OCI-LY3 (cell line): Measurements from ENCODE around the gene SETBP1.

Experiments
- H2AFZ ChIP-seq: fragments of 200-600, 300-600 bp; shearing (Covaris generic); 2 replicates; pipeline ENCODE4 v1.6.0; 2014; ENCODE audit warnings: antibody characterized with exemption, low read depth, low read length
- H3K27ac ChIP-seq: fragments of 200-600, 300-600 bp; sonication (generic); 2 replicates; pipeline ENCODE4 v1.5.1; 2014; ENCODE audit warnings: mild to moderate bottlenecking, low read length, moderate library complexity, mixed read lengths
- H3K27me3 ChIP-seq: fragments of 200-600, 300-600 bp; sonication (generic); 2 replicates; pipeline ENCODE4 v1.6.1; 2014; ENCODE audit warnings: low read depth, low read length, mixed read lengths
- H3K36me3 ChIP-seq: fragments of 200-600, 300-600 bp; sonication (generic); replicated peaks from 2 replicates; pipeline ENCODE3; 2014; ENCODE audit warnings: low read depth, low read length, mixed read lengths
- H3K4me1 ChIP-seq: fragments of 300-600, 200-600 bp; sonication (generic); 2 replicates; pipeline ENCODE4 v1.6.1; 2014; ENCODE audit warnings: low read length, mixed read lengths
- H3K4me2 ChIP-seq: fragments of 200-600, 300-600 bp; sonication (generic); 2 replicates; pipeline ENCODE4 v1.6.1; 2014; ENCODE audit warnings: low read length, mixed read lengths
- H3K4me3 ChIP-seq: fragments of 300-600, 200-600 bp; sonication (generic); 2 replicates; pipeline ENCODE4 v1.5.1; 2014; ENCODE audit warnings: antibody characterized with exemption, mild to moderate bottlenecking, low read length, moderate library complexity
- H3K79me2 ChIP-seq: fragments of 300-600, 200-600 bp; shearing (Covaris generic); 2 replicates; pipeline ENCODE4 v1.6.1; 2014; ENCODE audit warnings: mild to moderate bottlenecking, low read length, mixed read lengths
- H3K9ac ChIP-seq: fragments of 300-600, 200-600 bp; shearing (Covaris generic); 2 replicates; pipeline ENCODE4 v1.6.0; 2014; ENCODE audit warnings: mild to moderate bottlenecking, low read length, moderate library complexity
- H3K9me3 ChIP-seq: fragments of 200-600, 300-600 bp; shearing (Covaris generic); 2 replicates; pipeline ENCODE4 v1.6.1; 2014; ENCODE audit warnings: low read length, mixed read lengths; ENCODE audit not compliant: insufficient read depth
- H4K20me1 ChIP-seq: fragments of 200-600, 300-600 bp; sonication (generic); 2 replicates; pipeline ENCODE4 v1.6.1; 2016; ENCODE audit warnings: low read length, mixed read lengths; ENCODE audit not compliant: insufficient read depth
- EZH2phosphoT487 ChIP-seq: fragments of 200-600 bp; shearing (Covaris generic); IDR thresholded peaks from 2 replicates; pipeline ENCODE4 v1.6.1; 2018; ENCODE audit warnings: antibody characterized with exemption, mixed run types, low read depth
- TF ChIP-seq, protein P1 (sequence below): fragments of 200-600, 300-600 bp; sonication (generic); IDR thresholded peaks from 2 replicates; pipeline ENCODE4 v1.5.1; 2014; ENCODE audit warnings: antibody characterized with exemption, low read length, low read depth

SETBP1 gene

DNA sequence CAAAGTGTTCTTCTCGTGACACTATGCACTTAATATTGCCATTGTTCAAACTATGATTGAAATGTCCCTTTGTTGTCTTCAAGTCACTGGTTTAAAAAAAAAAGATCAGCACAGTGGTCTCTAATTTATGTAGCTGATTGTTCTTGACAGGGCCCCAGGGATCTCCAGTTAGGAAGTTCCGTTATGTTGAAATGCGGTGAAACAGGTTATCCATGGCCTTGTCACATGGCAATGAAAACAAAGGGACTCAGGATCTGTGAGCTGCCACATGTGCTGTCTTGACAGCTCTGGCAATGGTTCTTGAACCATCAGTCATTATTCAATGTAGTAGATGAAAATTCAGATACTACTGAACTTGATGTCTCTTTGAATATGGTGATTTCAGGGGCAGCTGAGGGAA lies 147.4 kb downstream of the SETBP1 start:
- H2AFZ ChIP-seq = no peak overlapping the region
- no peak overlapping the region for H3K27ac ChIP-seq

DNA sequence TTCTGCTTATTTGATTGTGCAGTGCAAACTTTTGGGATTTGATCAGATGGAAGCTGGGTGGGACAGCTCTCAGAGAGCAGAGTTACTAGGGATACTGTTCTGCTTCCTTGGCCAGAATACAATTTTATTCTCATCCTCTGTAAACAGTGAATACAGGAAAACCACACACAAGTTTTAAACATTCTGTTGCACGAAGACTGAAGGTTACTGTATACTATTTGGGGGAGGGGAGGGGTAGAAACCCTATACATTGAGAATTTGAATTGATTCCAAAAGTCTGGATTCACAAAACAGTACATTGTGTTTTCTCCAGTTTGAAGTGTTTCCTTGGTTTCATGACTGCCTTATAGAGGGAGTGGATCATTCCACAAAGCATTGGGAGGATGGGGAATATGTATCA lies 149.9 kb downstream of the SETBP1 start:
- H2AFZ ChIP-seq = no peak overlapping the region
- H3K9ac ChIP-seq = no peak overlapping the region
- H3K27ac ChIP-seq = no peak overlapping the region
- no peak for TF ChIP-seq EZH2phosphoT487
- TF ChIP-seq, protein P1, sequence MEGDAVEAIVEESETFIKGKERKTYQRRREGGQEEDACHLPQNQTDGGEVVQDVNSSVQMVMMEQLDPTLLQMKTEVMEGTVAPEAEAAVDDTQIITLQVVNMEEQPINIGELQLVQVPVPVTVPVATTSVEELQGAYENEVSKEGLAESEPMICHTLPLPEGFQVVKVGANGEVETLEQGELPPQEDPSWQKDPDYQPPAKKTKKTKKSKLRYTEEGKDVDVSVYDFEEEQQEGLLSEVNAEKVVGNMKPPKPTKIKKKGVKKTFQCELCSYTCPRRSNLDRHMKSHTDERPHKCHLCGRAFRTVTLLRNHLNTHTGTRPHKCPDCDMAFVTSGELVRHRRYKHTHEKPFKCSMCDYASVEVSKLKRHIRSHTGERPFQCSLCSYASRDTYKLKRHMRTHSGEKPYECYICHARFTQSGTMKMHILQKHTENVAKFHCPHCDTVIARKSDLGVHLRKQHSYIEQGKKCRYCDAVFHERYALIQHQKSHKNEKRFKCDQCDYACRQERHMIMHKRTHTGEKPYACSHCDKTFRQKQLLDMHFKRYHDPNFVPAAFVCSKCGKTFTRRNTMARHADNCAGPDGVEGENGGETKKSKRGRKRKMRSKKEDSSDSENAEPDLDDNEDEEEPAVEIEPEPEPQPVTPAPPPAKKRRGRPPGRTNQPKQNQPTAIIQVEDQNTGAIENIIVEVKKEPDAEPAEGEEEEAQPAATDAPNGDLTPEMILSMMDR = no peak
- no peak overlapping the region for H3K4me2 ChIP-seq
- no peaks in the 10 kb centered on the region for H3K36me3 ChIP-seq
- H3K79me2 ChIP-seq = no peaks in the 10 kb centered on the region
- H3K4me3 ChIP-seq = no peak overlapping the region
- H3K9me3 ChIP-seq = no peaks in the 10 kb centered on the region
- no peaks in the 10 kb centered on the region for H3K27me3 ChIP-seq
- no peaks in the 10 kb centered on the region for H4K20me1 ChIP-seq
- H3K4me1 ChIP-seq = no peaks in the 10 kb centered on the region

More for the DNA sequence above, 147.4 kb downstream of the SETBP1 start:
- peaks cover 17% of the 10 kb centered on the region for H3K4me1 ChIP-seq
- no peak overlapping the region for H3K9ac ChIP-seq
- no peaks in the 10 kb centered on the region for H3K79me2 ChIP-seq
- no peak overlapping the region for H3K4me3 ChIP-seq
- TF ChIP-seq, protein P1 = no peak
- no peak for TF ChIP-seq EZH2phosphoT487
- H4K20me1 ChIP-seq = no peaks in the 10 kb centered on the region
- H3K9me3 ChIP-seq = no peaks in the 10 kb centered on the region
- no peak overlapping the region for H3K4me2 ChIP-seq
- no peaks in the 10 kb centered on the region for H3K27me3 ChIP-seq
- H3K36me3 ChIP-seq = no peaks in the 10 kb centered on the region

DNA sequence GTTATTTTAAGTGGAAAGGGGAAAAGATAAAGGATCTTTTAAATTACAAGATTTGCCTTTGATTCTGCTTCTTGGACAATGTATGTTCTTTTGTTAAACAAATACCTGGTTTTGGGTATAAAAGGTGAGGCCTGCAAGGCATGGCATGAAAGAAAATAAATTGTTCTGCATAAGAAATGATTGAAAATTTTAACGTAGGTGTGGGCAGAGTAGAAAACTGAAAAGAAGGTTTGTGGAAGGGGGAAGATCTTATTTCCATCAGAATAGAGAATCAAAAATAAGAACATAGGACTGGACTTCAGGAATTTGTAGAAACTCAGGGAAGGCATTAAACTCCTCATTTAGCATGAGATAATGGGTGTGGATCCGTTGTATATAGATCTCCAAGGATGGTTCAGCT lies 153.1 kb downstream of the SETBP1 start:
- no peak overlapping the region for H3K4me2 ChIP-seq
- H3K9me3 ChIP-seq = no peaks in the 10 kb centered on the region
- H2AFZ ChIP-seq = no peak overlapping the region
- H3K79me2 ChIP-seq = no peaks in the 10 kb centered on the region; the same call in 1 of the 2 replicates
- H3K9ac ChIP-seq = no peak overlapping the region
- peaks cover 9% of the 10 kb centered on the region for H3K4me1 ChIP-seq
- TF ChIP-seq EZH2phosphoT487 = no peak
- TF ChIP-seq, protein P1 = no peak
- H3K27me3 ChIP-seq = no peaks in the 10 kb centered on the region
- H3K27ac ChIP-seq = no peak overlapping the region
- no peak overlapping the region for H3K4me3 ChIP-seq
- no peaks in the 10 kb centered on the region for H3K36me3 ChIP-seq
- no peaks in the 10 kb centered on the region for H4K20me1 ChIP-seq

DNA sequence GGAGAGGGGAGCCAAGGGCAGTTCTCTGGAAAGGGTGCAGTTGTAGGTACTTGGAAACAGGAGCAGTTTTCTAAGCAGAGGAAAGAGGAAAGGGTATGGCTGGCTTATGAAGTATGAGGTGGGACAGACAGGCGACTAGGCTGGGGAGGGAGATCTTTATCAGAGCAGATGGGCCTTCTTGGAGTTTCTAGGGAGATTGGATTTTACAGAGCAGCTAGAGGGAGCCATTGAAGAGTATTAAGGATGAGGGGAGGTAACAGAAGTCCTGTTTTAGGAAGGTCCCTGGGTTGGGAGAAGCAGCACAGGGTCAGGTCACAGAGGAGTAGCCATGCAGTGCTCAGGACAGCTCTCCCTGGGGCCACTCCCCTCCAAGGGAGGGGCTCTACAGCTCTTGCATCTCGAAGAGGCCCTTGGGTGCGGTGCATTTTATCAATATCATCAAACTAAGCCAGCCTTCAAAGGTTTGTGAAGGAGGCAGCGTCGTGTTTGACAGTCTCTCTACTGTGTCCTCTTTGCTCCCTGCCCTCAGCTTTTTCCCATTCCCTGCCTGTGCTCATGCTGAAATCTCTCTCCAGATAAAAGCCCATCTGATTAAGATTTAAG lies 154.3 kb downstream of the SETBP1 start:
- Histone ChIP-seq H3K36me3 (no peaks in the 10 kb centered on the region), H2AFZ (no peak overlapping the region), H3K27me3 (no peaks in the 10 kb centered on the region), H3K4me1 (peaks cover 21% of the 10 kb centered on the region), H3K9ac (no peak overlapping the region), H3K4me2 (no peak overlapping the region), H3K27ac (no peak overlapping the region), H3K4me3 (no peak overlapping the region), H3K79me2 (no peaks in the 10 kb centered on the region; the same call in 1 of the 2 replicates), H4K20me1 (no peaks in the 10 kb centered on the region), H3K9me3 (no peaks in the 10 kb centered on the region)
- TF ChIP-seq EZH2phosphoT487 = no peak
- TF ChIP-seq, protein P1 = peak; percentile 41; the same call in 1 of the 2 replicates
